ENCODE data around the gene SMU1.
"Not testable (repeated sequence)": the region's sequence is repeated elsewhere in the genome, so short reads cannot be mapped to it uniquely, and the experiment has no call there.

The SMU1 gene

DNA sequence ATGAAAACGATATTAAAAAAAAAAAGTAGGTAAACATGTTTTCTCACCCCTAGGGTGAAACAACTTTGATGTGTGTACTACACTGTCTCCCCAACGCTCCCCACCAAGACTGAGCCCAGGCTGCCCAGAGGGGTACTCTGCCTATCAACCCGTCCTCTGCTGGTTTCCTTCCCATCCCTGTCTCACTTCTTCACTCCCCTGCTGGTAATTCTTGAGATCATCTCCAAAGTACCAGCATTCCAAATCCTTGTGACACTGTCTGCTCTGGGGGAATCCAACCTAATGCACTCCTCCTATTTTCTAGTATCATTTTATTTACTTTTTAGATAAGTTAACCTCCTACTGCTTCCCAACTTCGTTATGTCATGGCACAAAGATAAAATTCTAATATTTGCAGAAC, 68.7 kb downstream of the SMU1 start:
- DNase-seq: no peak

DNA sequence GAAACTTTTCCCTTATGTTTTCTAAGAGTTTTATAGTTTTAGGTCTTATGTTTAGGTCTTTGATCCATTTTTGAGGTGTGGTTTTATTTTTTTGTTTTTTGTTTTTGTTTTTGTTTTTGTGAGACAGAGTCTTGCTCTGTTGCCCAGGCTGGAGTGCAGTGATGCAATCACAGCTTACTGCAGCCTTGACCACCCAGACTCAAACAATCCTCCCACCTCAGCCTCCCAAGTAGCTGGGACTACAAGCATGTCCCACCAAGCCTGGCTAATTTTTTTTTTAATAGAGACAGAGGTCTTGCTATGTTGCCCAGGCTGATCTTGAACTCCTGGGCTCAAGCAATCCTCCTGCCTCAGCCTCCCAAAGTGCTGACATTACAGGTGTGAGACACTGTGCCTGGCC, 71.1 kb downstream of the SMU1 start:
- not testable (repeated sequence) for DNase-seq

- not testable (repeated sequence) for DNase-seq
Observed at GRCh38 chr9:33000682-33001055, 75.8 kb downstream of the SMU1 start.

- DNase-seq: no peak
Observed at GRCh38 chr9:32992595-32993238, 83.8 kb downstream of the SMU1 start.

- no peak for DNase-seq
Observed at GRCh38 chr9:32991897-32992594, 84.4 kb downstream of the SMU1 start.
